ENCODE data around the gene CCT2. TPM values are rescaled to one million over a fixed set of nuclear protein-coding genes. Genes with fewer than 3 reads are reported as not detected.

Gene CCT2
- polyA plus RNA-seq, 1 donor from 2014 or later: 458 TPM

GRCh38 chr12:69648476-69648875 lies 63.2 kb downstream of the CCT2 start:
- H2AFZ ChIP-seq (ENCODE audit: low read depth, low read length): no peak overlapping the region
- no peaks in the 10 kb centered on the region for H3K79me2 ChIP-seq (replicated peaks; ENCODE audit: insufficient read depth, low read length)
- H3K9ac ChIP-seq (ENCODE audit: low read length): no peak overlapping the region
- no peaks in the 10 kb centered on the region for H3F3A ChIP-seq (ENCODE audit: insufficient read depth, low read length, poor library complexity, severe bottlenecking)
- H3K4me3 ChIP-seq (ENCODE audit: low read length): no peak overlapping the region
- H3K4me2 ChIP-seq (ENCODE audit: low read length): no peak overlapping the region
- no peaks in the 10 kb centered on the region for H3K27me3 ChIP-seq (ENCODE audit: insufficient read depth, low read depth, low read length)
- H3K9me3 ChIP-seq (ENCODE audit: low read length): no peaks in the 10 kb centered on the region
- no peaks in the 10 kb centered on the region for H4K20me1 ChIP-seq (ENCODE audit: insufficient read depth)
- no peaks in the 10 kb centered on the region for H3K36me3 ChIP-seq (ENCODE audit: insufficient read depth, low read length)
- H3K27ac ChIP-seq (ENCODE audit: low read length): no peak overlapping the region
- no peaks in the 10 kb centered on the region for H3K9me2 ChIP-seq (ENCODE audit: insufficient read depth, low read length)
- no peak for TF ChIP-seq POLR2AphosphoS5 (IDR thresholded peaks at IDR 0.05)
- no peak for TF ChIP-seq CTCF (IDR thresholded peaks at IDR 0.05; ENCODE audit: poor library complexity, severe bottlenecking)
- no peak for TF ChIP-seq EP300 (conservative IDR thresholded peaks at IDR 0.05; ENCODE audit: poor library complexity, severe bottlenecking)
- no peak for TF ChIP-seq SMC3 (conservative IDR thresholded peaks at IDR 0.05; ENCODE audit: poor library complexity)
- no peak for TF ChIP-seq MXI1 (conservative IDR thresholded peaks at IDR 0.05; ENCODE audit: poor library complexity, severe bottlenecking)
- no peak for TF ChIP-seq RAD21 (conservative IDR thresholded peaks at IDR 0.05)
- no peak for TF ChIP-seq TAF1 (IDR thresholded peaks at IDR 0.05; ENCODE audit: low read depth)
- TF ChIP-seq REST (IDR thresholded peaks at IDR 0.05; ENCODE audit: borderline replicate concordance): no peak
- no peak for TF ChIP-seq EZH2 (IDR thresholded peaks at IDR 0.05; ENCODE audit: borderline replicate concordance, insufficient read depth, low read length, poor library complexity, severe bottlenecking)

DNA sequence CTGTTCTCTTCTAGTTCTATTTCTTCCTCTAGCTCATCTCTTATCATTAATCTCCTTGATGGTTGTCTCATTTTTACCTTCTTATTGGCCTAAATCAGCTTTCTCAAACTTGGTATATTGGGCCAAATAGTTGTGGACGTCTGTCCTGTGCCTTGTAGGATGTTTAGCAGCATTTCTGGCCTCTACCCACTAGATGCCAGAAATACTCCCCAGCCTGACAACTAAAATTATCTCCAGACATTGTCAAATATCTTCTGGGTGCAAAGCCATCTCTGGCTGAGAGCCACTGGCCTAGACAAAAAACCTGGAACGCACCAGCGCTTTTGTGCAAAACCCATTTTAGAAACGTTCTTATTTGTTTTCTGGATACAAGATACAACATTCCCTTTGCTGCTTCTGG lies 64.3 kb downstream of the CCT2 start:
- H3K4me3 ChIP-seq (ENCODE audit: low read length): no peak overlapping the region
- H2AFZ ChIP-seq (ENCODE audit: low read depth, low read length): no peak overlapping the region
- H3K9me2 ChIP-seq (ENCODE audit: insufficient read depth, low read length): no peaks in the 10 kb centered on the region
- H3F3A ChIP-seq (ENCODE audit: insufficient read depth, low read length, poor library complexity, severe bottlenecking): no peaks in the 10 kb centered on the region
- TF ChIP-seq SMC3 (conservative IDR thresholded peaks at IDR 0.05; ENCODE audit: poor library complexity) (no peak), EP300 (conservative IDR thresholded peaks at IDR 0.05; ENCODE audit: poor library complexity, severe bottlenecking) (no peak), MXI1 (conservative IDR thresholded peaks at IDR 0.05; ENCODE audit: poor library complexity, severe bottlenecking) (no peak), REST (IDR thresholded peaks at IDR 0.05; ENCODE audit: borderline replicate concordance) (no peak), EZH2 (IDR thresholded peaks at IDR 0.05; ENCODE audit: borderline replicate concordance, insufficient read depth, low read length, poor library complexity, severe bottlenecking) (no peak), CTCF (IDR thresholded peaks at IDR 0.05; ENCODE audit: poor library complexity, severe bottlenecking) (no peak), RAD21 (conservative IDR thresholded peaks at IDR 0.05) (no peak), TAF1 (IDR thresholded peaks at IDR 0.05; ENCODE audit: low read depth) (no peak), POLR2AphosphoS5 (IDR thresholded peaks at IDR 0.05) (no peak)
- no peak overlapping the region for H3K9ac ChIP-seq (ENCODE audit: low read length)
- H3K9me3 ChIP-seq (ENCODE audit: low read length): no peaks in the 10 kb centered on the region
- H3K4me2 ChIP-seq (ENCODE audit: low read length): no peak overlapping the region
- no peaks in the 10 kb centered on the region for H3K27me3 ChIP-seq (ENCODE audit: insufficient read depth, low read depth, low read length)
- no peaks in the 10 kb centered on the region for H3K79me2 ChIP-seq (replicated peaks; ENCODE audit: insufficient read depth, low read length)
- H3K27ac ChIP-seq (ENCODE audit: low read length): no peak overlapping the region
- H4K20me1 ChIP-seq (ENCODE audit: insufficient read depth): no peaks in the 10 kb centered on the region
- H3K36me3 ChIP-seq (ENCODE audit: insufficient read depth, low read length): no peaks in the 10 kb centered on the region

All from neural cell (in vitro differentiated cells).